ENCODE data around the gene CCDC124.

DNA sequence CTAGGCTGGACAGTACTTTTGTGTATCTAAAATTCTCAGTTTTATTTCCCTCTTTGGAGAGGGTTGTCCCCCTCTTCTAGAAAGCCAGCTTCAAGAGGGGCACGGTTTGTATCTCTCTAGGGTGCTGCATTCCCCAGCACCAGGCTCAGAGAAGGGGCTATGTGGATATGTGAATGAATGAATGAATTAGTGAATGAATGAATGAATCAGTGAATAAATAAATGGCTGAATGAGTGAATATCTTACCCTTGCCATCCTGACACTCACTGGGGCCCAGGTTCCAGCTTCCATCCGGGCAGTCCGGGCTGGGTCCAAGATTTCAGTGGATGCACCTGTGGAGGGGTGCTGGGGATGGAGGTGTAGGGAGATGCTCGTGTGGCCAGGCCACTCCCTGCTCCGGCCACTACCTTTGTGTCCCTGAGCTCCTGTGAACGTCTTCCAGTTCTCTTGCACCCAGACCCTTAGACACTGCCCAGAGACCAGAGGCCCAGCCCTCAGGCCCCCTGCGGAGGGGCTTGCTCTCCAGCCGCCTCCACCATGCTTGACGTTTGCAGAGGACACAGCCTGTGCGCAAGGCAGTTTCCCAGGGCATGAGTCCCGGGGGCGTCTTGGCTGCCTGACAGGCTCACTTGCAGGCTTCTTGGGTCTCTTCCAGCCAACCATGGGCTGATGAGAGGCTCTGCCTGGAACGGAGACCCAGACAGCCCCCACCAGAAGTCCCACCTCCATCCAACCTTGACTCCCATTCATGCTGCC, 31.3 kb downstream of the CCDC124 start:
- TF ChIP-seq POLR2A (IDR thresholded peaks at IDR 0.05) (no peak), POLR2AphosphoS5 (IDR thresholded peaks at IDR 0.05) (no peak), EP300 (IDR thresholded peaks at IDR 0.05; ENCODE audit: low read depth) (no peak)
- TF ChIP-seq, protein P1, sequence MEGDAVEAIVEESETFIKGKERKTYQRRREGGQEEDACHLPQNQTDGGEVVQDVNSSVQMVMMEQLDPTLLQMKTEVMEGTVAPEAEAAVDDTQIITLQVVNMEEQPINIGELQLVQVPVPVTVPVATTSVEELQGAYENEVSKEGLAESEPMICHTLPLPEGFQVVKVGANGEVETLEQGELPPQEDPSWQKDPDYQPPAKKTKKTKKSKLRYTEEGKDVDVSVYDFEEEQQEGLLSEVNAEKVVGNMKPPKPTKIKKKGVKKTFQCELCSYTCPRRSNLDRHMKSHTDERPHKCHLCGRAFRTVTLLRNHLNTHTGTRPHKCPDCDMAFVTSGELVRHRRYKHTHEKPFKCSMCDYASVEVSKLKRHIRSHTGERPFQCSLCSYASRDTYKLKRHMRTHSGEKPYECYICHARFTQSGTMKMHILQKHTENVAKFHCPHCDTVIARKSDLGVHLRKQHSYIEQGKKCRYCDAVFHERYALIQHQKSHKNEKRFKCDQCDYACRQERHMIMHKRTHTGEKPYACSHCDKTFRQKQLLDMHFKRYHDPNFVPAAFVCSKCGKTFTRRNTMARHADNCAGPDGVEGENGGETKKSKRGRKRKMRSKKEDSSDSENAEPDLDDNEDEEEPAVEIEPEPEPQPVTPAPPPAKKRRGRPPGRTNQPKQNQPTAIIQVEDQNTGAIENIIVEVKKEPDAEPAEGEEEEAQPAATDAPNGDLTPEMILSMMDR (IDR thresholded peaks at IDR 0.05): no peak

All from transverse colon (tissue), 4 donors.